K562 (cell line): ENCODE data around the gene GFI1. TPM values are rescaled to one million over a fixed set of nuclear protein-coding genes. Genes with fewer than 3 reads are reported as not detected.

Experiments used
- CBX8 ChIP-seq: fragments of 200-600 bp; sonication (generic); IDR thresholded peaks from 2 replicates; pipeline ENCODE4 v1.6.1; 2012; ENCODE audit warnings: borderline replicate concordance, mixed run types, low read depth, mild to moderate bottlenecking, moderate library complexity, mixed read lengths, low read length, control low read depth, inconsistent platforms; ENCODE audit not compliant: poor library complexity, severe bottlenecking; ENCODE audit errors: extremely low read depth
- E2F5 ChIP-seq: sonication (generic); formaldehyde crosslinking; IDR thresholded peaks from 2 replicates; pipeline ENCODE4 v1.8.0; 2022; ENCODE audit warnings: mild to moderate bottlenecking, missing genetic modification reagents
- FIP1L1 ChIP-seq: fragments of 200-400 bp; formaldehyde crosslinking; IDR thresholded peaks from 2 replicates; pipeline ENCODE4 v1.6.1; 2018; ENCODE audit warnings: mild to moderate bottlenecking, low read depth, low read length; ENCODE audit not compliant: poor library complexity, severe bottlenecking
- HCFC1 ChIP-seq: IDR thresholded peaks from 2 replicates; pipeline ENCODE4 v1.6.1; 2012; ENCODE audit warnings: low read depth, low read length, improper control_type of control experiment
- MBD2 ChIP-seq: sonication (generic); IDR thresholded peaks from 2 replicates; pipeline ENCODE4 v1.6.1; 2016; ENCODE audit warnings: low read depth, borderline replicate concordance
- MIER1 ChIP-seq: fragments of 450-650 bp; IDR thresholded peaks from 2 replicates; pipeline ENCODE4 v1.6.1; 2016; ENCODE audit warnings: antibody characterized with exemption, mild to moderate bottlenecking, low read depth
- POLR2AphosphoS2 ChIP-seq: IDR thresholded peaks from 2 replicates; pipeline ENCODE4 v1.6.1; 2012; ENCODE audit warnings: low read length, improper control_type of control experiment
- RBM34 ChIP-seq: fragments of 200-400 bp; formaldehyde crosslinking; IDR thresholded peaks from 2 replicates; pipeline ENCODE4 v1.6.1; 2018; ENCODE audit warnings: low read length, borderline replicate concordance; ENCODE audit not compliant: insufficient read depth
- SPI1 ChIP-seq: IDR thresholded peaks from 2 replicates; pipeline ENCODE4 v1.6.1; 2011; ENCODE audit warnings: low read depth, low read length, control low read depth, borderline replicate concordance
- TGIF2 ChIP-seq: sonication (generic); formaldehyde crosslinking; IDR thresholded peaks from 2 replicates; pipeline ENCODE4 v1.8.1; 2022; ENCODE audit warnings: mild to moderate bottlenecking, missing genetic modification reagents, moderate library complexity
- ZMIZ1 ChIP-seq, 2 experiments: fragments of 150-350 bp in 1 of 2; IDR thresholded peaks; 2 replicates each; pipeline ENCODE4 v1.6.1; 2012 to 2016; ENCODE audit warnings: low read depth in 2 of 2, low read length in 2 of 2, mild to moderate bottlenecking in 1 of 2, moderate library complexity in 1 of 2
- ZNF696 ChIP-seq: fragments of 250-450 bp; sonication (Bioruptor Pico); conservative IDR thresholded peaks from 2 replicates; pipeline ENCODE4 v1.4.0; 2020; ENCODE audit warnings: mild to moderate bottlenecking, moderate library complexity
- ZNF699 ChIP-seq: fragments of 250-450 bp; sonication (Bioruptor Pico); IDR thresholded peaks from 2 replicates; pipeline ENCODE4 v1.8.0; 2021; ENCODE audit warnings: mild to moderate bottlenecking, moderate library complexity; ENCODE audit not compliant: insufficient replicate concordance
- polyA plus RNA-seq, 8 experiments: library from polyadenylated mRNA; depleted of rRNA in 4 of 8; stranded (reverse) in 5 of 8; unstranded in 3 of 8; fragments of >200 nt; fragmentation: Nextera tagmentation in 2 of 8; fragmentation: Illumina TruSeq in 1 of 8; extraction: Ambion mirVana in 2 of 8; extraction: Trizol in 1 of 8; gene quantifications; 2 replicates each; pipeline versions ENCODE4 v1.2.1 to v1.2.3, GENCODE V29; 2011 to 2014; ENCODE audit warnings: inconsistent platforms in 1 of 8, missing spikeins in 1 of 8
- total RNA-seq, 7 experiments: library from RNA; depleted of rRNA in 6 of 7; stranded (reverse); fragments of >200 nt in 6 of 7; fragmentation: Illumina TruSeq in 2 of 7; extraction: Trizol in 2 of 7; gene quantifications; 2 replicates each; pipeline versions ENCODE4 v1.2.1 to v1.2.3, GENCODE V29; 2011 to 2021; ENCODE audit warnings: low replicate concordance in 1 of 7
- TF ChIP-seq, protein P1 (sequence below): fragments of 450-650 bp; IDR thresholded peaks from 2 replicates; pipeline ENCODE4 v1.6.1; 2017; ENCODE audit warnings: mild to moderate bottlenecking, moderate library complexity
- TF ChIP-seq, protein P2 (sequence below): fragments of 200-800 bp; sonication (Bioruptor generic); IDR thresholded peaks from 2 replicates; pipeline ENCODE4 v1.6.1; 2017; ENCODE audit warnings: missing genetic modification characterization, missing compliant biosample characterization
- TF ChIP-seq, protein P3 (sequence below): fragments of 150-350 bp; conservative IDR thresholded peaks from 2 replicates; pipeline ENCODE4 v1.6.1; 2014; ENCODE audit warnings: low read length

Gene GFI1
- total and polyA plus RNA-seq, 9 of the 15 experiments (the other 6 are each of a cell fraction or from before 2014, with no cell fraction given) = 0.07 to 0.93 (median 0.46) TPM

DNA sequence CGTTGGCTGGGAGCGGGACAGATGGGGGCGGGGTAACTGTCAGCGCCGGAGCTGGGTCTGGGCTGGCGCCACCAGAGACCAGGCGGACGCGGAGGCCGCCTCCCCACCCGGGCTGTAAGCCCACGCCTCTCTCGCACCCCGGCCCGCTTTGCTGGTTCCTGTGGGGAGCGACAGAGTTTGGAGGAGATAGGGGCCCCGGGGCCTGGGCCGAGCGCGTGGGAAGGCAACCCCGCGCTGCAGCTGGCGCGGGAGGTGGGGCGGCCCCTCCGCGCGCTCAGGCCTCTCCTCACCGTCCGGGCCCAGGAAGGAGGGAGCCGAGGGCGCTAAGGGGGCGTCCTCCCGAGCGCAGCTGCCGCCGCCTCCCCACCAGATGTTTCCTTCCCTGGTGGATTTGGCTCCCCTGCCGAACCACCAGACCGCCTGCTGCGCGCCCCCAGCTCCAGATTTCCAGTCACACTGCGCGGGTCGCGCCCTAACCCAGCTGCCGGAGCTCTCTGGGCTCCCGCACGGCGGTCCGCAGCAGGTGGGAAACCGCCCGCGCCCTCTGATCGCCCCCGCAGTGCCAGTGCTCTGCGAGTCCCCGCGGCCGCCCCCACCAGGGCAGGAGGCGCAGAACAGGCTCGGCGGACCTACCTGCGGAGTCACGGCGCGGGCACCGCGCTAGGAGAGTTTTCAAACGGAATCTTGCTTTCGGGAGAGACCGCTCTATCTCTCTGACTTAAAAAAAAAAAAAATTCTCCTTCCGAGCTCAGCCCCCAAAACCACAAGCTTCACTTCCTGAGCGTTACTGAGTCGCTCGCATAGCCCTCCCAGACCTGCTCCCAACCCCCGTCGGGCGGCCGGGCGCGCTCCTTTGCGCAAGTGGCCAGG lies 1.1 kb downstream of the GFI1 start (continued):
- TF ChIP-seq POLR2AphosphoS2 = no peak
- TF ChIP-seq MIER1 = no peak
- TF ChIP-seq E2F5 = no peak
- no peak for TF ChIP-seq ZMIZ1 (IDR thresholded peaks at IDR 0.05; ENCODE audit: low read depth in 2 of 2, low read length in 2 of 2)
- no peak for TF ChIP-seq TGIF2 (CRISPR knock-in tag)
- no peak for TF ChIP-seq HCFC1
- TF ChIP-seq, protein P1, sequence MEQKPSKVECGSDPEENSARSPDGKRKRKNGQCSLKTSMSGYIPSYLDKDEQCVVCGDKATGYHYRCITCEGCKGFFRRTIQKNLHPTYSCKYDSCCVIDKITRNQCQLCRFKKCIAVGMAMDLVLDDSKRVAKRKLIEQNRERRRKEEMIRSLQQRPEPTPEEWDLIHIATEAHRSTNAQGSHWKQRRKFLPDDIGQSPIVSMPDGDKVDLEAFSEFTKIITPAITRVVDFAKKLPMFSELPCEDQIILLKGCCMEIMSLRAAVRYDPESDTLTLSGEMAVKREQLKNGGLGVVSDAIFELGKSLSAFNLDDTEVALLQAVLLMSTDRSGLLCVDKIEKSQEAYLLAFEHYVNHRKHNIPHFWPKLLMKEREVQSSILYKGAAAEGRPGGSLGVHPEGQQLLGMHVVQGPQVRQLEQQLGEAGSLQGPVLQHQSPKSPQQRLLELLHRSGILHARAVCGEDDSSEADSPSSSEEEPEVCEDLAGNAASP = no peak
- TF ChIP-seq ZNF699 (CRISPR knock-in tag) = no peak
- 0 out of 2 replicates have a peak, but pooled peaks have one; percentile 23 for TF ChIP-seq RBM34
- no peak for TF ChIP-seq SPI1
- no peak for TF ChIP-seq FIP1L1
- TF ChIP-seq CBX8 = no peak
- TF ChIP-seq, protein P2, sequence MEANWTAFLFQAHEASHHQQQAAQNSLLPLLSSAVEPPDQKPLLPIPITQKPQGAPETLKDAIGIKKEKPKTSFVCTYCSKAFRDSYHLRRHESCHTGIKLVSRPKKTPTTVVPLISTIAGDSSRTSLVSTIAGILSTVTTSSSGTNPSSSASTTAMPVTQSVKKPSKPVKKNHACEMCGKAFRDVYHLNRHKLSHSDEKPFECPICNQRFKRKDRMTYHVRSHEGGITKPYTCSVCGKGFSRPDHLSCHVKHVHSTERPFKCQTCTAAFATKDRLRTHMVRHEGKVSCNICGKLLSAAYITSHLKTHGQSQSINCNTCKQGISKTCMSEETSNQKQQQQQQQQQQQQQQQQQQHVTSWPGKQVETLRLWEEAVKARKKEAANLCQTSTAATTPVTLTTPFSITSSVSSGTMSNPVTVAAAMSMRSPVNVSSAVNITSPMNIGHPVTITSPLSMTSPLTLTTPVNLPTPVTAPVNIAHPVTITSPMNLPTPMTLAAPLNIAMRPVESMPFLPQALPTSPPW (CRISPR knock-in tag) = no peak
- TF ChIP-seq MBD2 = no peak
- TF ChIP-seq, protein P3, sequence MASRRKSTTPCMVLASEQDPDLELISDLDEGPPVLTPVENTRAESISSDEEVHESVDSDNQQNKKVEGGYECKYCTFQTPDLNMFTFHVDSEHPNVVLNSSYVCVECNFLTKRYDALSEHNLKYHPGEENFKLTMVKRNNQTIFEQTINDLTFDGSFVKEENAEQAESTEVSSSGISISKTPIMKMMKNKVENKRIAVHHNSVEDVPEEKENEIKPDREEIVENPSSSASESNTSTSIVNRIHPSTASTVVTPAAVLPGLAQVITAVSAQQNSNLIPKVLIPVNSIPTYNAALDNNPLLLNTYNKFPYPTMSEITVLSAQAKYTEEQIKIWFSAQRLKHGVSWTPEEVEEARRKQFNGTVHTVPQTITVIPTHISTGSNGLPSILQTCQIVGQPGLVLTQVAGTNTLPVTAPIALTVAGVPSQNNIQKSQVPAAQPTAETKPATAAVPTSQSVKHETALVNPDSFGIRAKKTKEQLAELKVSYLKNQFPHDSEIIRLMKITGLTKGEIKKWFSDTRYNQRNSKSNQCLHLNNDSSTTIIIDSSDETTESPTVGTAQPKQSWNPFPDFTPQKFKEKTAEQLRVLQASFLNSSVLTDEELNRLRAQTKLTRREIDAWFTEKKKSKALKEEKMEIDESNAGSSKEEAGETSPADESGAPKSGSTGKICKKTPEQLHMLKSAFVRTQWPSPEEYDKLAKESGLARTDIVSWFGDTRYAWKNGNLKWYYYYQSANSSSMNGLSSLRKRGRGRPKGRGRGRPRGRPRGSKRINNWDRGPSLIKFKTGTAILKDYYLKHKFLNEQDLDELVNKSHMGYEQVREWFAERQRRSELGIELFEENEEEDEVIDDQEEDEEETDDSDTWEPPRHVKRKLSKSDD = no peak
- no peak for TF ChIP-seq ZNF696
